HL-60 (cell line): Measurements from ENCODE around the gene MCL1.
A peak's percentile ranks its signal among the peaks of the same experiment; 100 is the strongest.

ENCODE experiments used
- DNase-seq, 2 experiments: peaks; one replicate each; pipeline ENCODE4 v3.0.0-alpha.2; 2010 to 2020; ENCODE audit warnings: low read depth in 1 of 2, low spot score in 1 of 2
- H3K27ac ChIP-seq: fragments of 250-450 bp; sonication (Bioruptor Pico); replicated peaks from 2 replicates; pipeline ENCODE4 v1.5.1; 2020; ENCODE audit warnings: mild to moderate bottlenecking, moderate library complexity
- H3K27me3 ChIP-seq: fragments of 250-450 bp; sonication (Bioruptor Pico); 2 replicates; pipeline ENCODE4 v1.5.1; 2021; ENCODE audit warnings: mild to moderate bottlenecking, moderate library complexity; ENCODE audit not compliant: insufficient read depth, poor library complexity, severe bottlenecking
- H3K4me3 ChIP-seq: replicated peaks from 2 replicates; pipeline ENCODE4 v1.5.1; 2011; ENCODE audit warnings: mild to moderate bottlenecking, control low read depth, low read length; ENCODE audit not compliant: insufficient read depth
- GABPA ChIP-seq: IDR thresholded peaks from 2 replicates; pipeline ENCODE4 v1.6.1; 2012; ENCODE audit warnings: low read depth
- POLR2AphosphoS5 ChIP-seq: IDR thresholded peaks from 2 replicates; pipeline ENCODE4 v1.6.1; 2012; ENCODE audit warnings: low read depth
- REST ChIP-seq: IDR thresholded peaks from 2 replicates; pipeline ENCODE4 v1.6.1; 2012; ENCODE audit warnings: low read depth; ENCODE audit not compliant: insufficient replicate concordance
- SPI1 ChIP-seq: IDR thresholded peaks from 2 replicates; pipeline ENCODE4 v1.6.1; 2012; ENCODE audit warnings: low read depth, mild to moderate bottlenecking, borderline replicate concordance
- TF ChIP-seq, protein P1 (sequence below): IDR thresholded peaks from one replicate; pipeline ENCODE4 v1.5.1; 2011; ENCODE audit warnings: low read length, control low read depth, inconsistent platforms; ENCODE audit not compliant: insufficient read depth

The MCL1 gene

GRCh38 chr1:150576794-150577556 lies 2.4 kb downstream of the MCL1 start:
- H3K27me3 ChIP-seq, result no peaks in the 10 kb centered on the region
- DNase-seq, result no peak
- TF ChIP-seq POLR2AphosphoS5 (no peak; the same call in 1 of the 2 replicates), REST (no peak)
- H3K27ac ChIP-seq, result peak overlapping the region; percentile 13
- H3K4me3 ChIP-seq, result peak overlapping the region; percentile 93

DNA sequence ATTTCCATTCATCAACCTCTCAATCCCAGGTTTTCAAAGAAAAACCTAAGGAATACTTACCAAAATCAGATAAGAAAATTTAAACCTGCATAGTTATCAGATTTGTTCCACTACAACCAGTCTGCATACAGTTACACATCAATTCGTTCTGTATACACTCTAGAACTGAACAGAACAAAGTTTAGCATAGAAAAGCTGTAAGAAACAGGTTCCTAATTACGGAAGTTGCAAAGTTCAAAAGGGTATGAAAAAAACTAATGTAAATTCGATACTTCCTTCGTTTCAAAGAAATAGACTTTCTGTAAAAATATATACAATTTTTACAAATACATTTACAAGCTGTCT lies 3.1 kb downstream of the MCL1 start:
- peak overlapping the region; percentile 13; the same call in 1 of the 2 replicates for H3K27ac ChIP-seq
- peak overlapping the region; percentile 93 for H3K4me3 ChIP-seq
- no peak for TF ChIP-seq REST
- no peak for TF ChIP-seq SPI1
- TF ChIP-seq, protein P1, sequence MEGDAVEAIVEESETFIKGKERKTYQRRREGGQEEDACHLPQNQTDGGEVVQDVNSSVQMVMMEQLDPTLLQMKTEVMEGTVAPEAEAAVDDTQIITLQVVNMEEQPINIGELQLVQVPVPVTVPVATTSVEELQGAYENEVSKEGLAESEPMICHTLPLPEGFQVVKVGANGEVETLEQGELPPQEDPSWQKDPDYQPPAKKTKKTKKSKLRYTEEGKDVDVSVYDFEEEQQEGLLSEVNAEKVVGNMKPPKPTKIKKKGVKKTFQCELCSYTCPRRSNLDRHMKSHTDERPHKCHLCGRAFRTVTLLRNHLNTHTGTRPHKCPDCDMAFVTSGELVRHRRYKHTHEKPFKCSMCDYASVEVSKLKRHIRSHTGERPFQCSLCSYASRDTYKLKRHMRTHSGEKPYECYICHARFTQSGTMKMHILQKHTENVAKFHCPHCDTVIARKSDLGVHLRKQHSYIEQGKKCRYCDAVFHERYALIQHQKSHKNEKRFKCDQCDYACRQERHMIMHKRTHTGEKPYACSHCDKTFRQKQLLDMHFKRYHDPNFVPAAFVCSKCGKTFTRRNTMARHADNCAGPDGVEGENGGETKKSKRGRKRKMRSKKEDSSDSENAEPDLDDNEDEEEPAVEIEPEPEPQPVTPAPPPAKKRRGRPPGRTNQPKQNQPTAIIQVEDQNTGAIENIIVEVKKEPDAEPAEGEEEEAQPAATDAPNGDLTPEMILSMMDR, result no peak
- TF ChIP-seq POLR2AphosphoS5, result no peak
- no peak for TF ChIP-seq GABPA
- no peaks in the 10 kb centered on the region for H3K27me3 ChIP-seq
- no peak for DNase-seq

- Histone ChIP-seq H3K27me3 (no peaks in the 10 kb centered on the region), H3K27ac (no peak overlapping the region), H3K4me3 (peak overlapping the region; percentile 93)
- TF ChIP-seq SPI1 (no peak), REST (no peak), POLR2AphosphoS5 (no peak), GABPA (no peak)
- TF ChIP-seq, protein P1, result no peak
- no peak for DNase-seq
Observed at GRCh38 chr1:150575518-150576366, 3.7 kb downstream of the MCL1 start.
